SK-MEL-5 (cell line): ENCODE data around the gene DGKA. TPM values are rescaled to one million over a fixed set of nuclear protein-coding genes. Genes with fewer than 3 reads are reported as not detected.
"Not testable (repeated sequence)": the region's sequence is repeated elsewhere in the genome, so short reads cannot be mapped to it uniquely, and the experiment has no call there.

Source experiments
- DNase-seq: peaks from one replicate; pipeline ENCODE4 v3.0.0-alpha.2; 2016; ENCODE audit warnings: low read depth, low spot score
- in situ Hi-C: cut with HindIII; loops from 2 replicates; pipeline ENCODE4 v1.10.0; 2016; ENCODE audit warnings: low sequenced_read_pairs, high pct_unique_total_duplicates, low pct_unique_long_range_greater_than_20kb
- total RNA-seq: library from RNA; depleted of rRNA; stranded (reverse); fragments of >200 nt; shearing (Covaris generic); gene quantifications from 2 replicates; pipeline ENCODE4 v1.2.3, GENCODE V29; 2014

Gene DGKA
- total RNA-seq, 1 experiment from 2014 or later, result 5.7 TPM

DNA sequence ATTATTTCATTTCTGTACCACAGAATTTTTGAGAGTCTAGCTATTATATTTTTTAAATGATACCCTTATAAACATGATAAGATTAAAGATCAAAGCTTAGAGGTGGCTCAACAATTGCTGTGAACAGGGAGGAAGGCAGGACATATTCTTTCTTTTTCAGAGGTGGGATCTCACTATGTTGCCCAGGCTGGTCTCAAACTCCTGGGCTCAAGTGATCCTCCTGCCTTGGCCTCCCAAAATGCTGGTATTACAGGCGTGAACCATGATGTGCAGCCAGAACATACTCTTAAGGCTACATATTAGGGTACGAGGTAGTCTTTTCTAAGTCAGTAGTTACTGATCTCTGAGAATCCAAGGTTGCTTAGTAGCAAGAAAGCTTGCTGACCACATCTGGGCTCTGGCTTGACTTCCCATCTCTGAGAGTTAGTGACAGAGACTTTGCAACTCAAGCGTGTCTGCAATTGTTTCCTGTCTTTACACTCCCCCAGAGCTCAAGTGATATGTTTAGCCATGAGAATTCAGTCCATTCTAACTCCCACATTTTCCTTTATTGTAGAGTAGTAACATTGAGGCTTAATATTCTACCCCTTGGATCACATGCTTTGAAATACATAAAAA is 51.5 kb downstream of the DGKA start:
- in situ Hi-C loops, result no loop called here

DNA sequence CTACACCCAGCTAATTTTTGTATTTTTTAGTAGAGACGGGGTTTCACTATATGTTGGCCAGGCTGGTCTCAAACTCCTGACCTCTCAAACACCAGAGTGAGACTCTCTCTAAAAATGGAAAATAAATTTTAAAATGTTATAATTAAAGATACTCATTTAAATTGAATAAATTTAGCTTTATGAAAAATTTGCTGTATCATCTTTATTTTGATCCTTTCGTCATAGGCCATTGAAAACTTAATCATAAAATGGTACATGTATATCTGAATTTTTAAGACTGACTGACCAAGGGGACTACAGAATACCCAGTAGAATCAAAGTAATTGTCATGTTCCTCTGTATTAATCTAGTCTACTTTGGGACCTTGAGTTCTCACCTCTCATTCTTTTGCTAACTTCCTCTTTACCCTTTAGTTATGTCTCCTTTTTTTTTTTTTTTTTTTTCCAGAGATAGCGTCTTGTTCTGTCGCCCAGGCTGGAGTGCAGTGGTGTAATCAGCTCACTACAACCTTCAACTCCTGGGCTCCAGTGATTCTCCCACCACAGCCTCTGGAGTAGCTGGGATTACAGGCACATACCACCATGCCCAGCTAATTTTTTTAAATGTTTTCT is 52.4 kb downstream of the DGKA start:
- DNase-seq, result no peak
- in situ Hi-C loops, result no loop called here

More for the DNA sequence above, 51.5 kb downstream of the DGKA start:
- DNase-seq, result no peak

DNA sequence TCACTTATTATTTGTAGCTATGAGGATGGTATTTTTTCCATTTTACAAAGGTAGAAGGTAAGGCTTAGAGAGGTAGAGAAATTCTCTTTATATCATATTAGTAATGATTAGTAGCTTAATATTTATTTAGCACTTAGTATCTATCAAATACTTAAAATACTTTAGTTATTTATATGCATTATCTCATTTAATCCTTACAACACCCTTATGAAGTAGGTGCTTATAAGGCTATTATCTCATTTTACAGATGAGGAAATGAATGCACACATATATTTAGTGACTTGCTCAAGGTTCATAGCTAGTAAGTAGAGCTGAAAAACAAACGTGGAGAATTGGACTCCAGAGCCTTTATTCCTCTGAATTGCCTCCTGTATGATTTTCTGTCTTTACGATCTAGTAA is 53.9 kb downstream of the DGKA start:
- in situ Hi-C loops, result no loop called here
- DNase-seq, result no peak

DNA sequence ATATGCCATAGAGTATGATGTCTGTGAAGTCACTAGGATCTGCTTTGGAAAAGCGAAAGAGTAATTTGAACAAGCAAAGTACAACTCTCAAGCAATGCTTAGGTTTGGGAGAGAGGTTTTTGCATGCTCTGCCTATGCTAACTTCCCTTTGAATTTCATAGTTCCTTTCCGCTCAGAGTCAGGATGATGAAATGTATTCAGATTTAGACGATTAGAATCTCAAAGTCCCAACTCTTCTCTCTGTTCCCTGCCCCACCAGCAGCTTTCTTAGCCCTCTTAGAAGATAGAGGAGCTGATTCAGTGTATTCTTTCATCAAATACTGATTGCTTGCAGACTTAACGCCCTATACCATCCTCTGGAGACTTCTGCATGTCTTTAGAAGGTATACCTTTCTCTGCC is 54.4 kb downstream of the DGKA start:
- in situ Hi-C loops, result no loop called here

DNA sequence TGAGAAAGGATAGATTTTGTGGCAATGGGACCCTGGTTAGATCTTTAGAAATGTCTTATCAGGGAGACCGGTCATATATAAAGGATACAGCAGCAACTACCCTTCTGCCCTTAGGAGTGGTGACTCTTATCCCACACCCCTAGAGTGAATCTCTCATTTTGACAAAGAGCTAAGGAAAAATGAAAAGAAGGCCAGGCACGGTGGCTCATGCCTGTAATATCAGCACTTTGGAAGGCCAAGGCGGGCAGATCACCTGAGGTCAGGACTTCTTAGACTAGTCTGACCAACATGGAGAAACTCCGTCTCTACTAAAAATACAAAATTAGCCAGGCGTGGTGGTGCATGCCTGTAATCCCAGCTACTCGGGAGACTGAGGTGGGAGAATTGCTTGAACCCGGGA is 55.0 kb downstream of the DGKA start:
- in situ Hi-C loops, DNase-seq: not testable (repeated sequence)

More for the DNA sequence above, 54.4 kb downstream of the DGKA start:
- DNase-seq, result no peak

DNA sequence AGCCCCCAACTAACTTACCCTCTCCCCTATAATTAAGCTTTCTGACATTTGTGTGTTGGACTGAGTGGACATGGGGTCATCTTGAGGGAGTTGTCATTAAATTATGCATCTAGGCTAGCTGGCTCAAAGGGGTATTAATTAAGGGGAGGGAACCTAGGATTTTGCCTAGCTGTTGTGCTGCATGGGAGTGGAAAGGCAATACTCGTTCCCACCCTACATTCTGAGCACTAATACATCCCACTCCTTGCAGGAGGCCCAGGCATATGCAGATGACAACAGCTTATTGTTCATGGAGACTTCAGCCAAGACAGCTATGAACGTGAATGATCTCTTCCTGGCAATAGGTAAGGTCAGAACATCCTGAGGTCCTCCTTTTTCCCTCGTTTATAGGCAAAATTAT is 60.1 kb downstream of the DGKA start:
- in situ Hi-C loops, result no loop called here
- DNase-seq, result no peak

DNA sequence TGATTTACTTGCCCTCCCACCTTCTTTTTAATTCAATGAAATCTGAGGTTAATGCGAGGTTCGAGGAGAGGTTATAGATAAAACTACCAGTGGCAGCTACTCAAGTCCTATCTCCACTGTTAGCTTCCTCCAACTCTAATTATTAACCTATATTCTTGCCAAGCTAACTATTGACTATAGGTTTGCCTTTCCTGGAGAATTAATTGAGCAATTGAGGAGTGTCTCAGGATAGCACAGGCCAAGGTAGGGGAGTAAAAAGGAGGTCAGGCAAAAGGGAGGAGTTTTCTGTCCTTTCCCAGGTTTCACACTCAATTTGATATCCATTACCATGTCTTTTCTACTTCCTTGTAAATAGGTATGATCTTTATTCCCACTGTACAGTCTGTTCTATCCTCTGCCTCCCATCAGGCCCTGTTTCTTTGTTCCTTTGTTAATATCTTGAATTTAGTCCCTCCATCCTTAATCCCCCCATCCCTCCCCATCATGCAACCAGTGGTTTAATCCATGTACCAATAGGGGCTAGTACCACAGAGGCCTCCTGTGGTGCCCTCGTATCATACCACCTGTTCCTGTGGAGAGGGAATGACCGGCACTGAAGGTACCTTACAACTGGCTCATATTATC is 62.4 kb downstream of the DGKA start:
- in situ Hi-C loops, result no loop called here
- no peak for DNase-seq

DNA sequence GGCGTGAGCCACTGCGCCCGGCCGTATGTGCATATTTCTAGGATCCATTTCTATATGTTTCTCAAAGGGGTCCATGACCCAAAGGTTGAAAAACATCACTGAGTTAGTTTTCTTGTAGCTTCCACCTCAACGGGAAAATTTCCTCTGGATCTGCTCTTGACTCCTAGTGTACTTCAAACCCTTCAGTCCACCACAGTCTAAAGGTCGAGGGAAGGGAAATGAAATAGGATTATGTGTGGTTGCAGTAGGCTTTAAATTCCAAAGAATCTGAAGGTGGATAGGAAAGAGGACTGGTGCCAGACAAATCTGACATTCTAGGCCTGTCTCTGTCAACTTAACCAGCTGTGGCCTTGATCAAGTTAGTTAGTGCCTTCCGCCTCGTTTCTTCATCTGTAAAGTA is 64.4 kb downstream of the DGKA start:
- in situ Hi-C loops, result no loop called here
- no peak for DNase-seq

DNA sequence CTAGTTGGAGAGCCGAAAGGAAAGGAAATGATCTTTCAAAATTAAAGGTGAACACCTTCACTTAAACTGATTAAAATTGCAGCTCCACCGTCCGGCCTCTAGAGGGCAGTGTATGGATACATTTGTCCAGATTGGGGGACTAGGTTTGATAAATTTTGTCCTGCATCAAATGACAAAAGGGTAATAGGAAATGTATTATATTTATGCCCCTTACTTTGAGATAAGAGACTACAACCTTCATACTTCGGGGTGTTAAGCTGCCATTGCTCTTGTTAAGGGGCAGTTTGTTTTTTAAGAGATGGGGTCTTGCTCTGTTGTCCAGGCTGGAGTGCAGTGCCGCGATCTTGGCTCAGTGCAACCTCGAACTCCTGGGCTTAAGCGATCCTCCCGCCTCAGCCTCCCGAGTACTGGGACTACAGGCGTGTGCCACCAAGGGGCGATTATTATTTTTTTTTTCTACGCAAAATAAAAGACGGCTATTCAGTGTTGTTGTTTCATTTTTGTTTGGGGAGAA is 65.3 kb downstream of the DGKA start:
- DNase-seq, result peak; percentile 75
- in situ Hi-C loops, result no loop called here

DNA sequence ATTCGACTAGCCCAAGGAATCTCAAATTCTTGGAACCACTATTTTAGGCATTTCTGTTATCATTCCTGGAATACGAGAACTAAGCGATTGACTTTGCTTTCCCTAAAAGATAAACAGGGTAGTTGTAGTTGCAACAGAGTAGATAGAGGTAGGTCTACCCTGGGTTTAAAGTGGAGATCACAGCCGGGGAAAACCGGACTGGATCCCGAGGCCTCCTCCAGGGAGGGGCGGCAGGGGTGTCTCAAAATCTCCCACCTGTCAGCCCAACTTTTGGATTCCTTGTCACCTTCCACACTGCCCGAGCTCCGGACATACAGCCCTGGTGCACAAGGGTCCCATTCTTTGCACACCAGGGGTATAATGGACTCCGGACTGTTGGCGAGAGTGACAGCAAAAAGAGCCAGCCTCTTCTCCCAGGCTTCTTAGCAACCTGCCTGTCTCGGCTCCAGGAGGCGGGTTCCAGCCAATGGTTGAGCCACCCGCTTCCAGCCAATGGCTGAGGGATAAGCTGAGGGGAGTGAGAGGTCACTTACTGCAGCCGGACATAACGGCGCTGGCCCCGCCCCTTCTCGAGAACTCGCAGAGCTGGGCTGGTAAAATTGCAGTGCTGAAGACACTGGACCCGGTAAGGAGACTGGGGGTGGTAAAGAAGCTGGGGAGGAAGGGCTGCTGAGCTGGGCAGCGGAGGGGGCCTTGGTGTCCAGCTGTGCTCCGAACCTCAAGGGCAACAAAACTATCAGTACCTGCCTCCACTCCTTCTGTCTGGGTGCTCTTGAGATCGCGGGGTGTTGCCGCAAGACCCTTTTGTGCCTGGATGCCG is 66.0 kb downstream of the DGKA start, which contains the start of gene SUOX:
Gene SUOX (plus strand): TSS at position 562 of the 820 bp plus-strand sequence. CDS start 4,946 bp downstream, outside the sequence.
- DNase-seq, result peak; percentile 97
- in situ Hi-C loops, result no loop called here

DNA sequence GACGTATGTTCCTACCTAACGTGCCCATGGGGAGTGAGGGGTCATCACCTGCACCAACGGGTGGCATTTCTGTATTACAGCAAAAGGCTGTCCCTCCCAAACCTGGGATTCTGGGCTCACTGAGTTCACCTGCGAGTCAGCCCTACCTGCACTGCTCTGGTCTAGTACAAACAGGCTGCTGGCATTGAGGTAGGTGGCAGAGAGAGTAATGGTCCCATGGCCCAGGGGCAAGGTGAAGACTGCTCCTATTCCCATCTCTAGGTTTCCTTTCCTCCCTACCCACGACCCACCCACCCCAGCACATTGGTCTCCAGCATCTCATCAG is 66.5 kb downstream of the DGKA start:
- in situ Hi-C loops, result no loop called here
- no peak for DNase-seq

DNA sequence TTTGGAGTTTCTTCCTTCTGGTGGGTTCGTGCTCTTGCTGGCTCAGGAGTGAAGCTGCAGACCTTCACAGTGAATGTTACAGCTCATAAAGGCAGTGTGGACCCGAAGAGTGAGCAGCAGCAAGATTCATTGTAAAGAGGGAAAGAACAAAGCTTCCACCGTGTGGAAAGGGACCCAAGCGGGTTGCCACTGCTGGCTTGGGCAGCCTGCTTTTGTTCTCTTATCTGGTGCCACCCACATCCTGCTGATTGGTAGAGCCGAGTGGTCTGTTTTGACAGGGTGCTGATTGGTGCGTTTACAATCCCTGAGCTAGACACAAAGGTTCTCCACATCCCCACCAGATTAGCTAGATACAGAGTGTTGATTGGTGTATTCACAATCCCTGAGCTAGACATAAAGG is 68.6 kb downstream of the DGKA start:
- in situ Hi-C loops, DNase-seq: not testable (repeated sequence)

DNA sequence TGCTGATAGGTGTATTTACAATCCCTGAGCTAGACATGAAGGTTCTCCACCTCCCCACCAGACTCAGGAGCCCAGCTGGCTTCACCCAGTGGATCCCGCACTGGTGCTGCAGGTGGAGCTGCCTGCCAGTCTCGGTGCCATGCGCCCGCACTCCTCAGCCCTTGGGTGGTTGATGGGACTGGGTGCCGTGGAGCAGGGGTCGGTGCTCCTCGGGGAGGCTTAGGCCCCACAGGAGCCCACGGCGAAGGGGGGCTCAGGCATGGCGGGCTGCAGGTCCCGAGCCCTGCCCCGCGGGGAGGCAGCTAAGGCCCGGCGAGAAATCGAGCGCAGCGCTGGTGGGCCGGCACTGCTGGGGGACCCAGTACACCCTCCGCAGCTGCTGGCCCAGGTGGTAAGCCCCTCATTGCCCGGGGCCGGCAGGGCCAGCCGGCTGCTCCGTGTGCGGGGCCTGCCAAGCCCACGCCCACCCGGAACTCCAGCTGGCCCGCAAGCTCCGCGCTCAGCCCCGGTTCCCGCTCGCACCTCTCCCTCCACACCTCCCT is 69.1 kb downstream of the DGKA start:
- in situ Hi-C loops, DNase-seq: not testable (repeated sequence)

DNA sequence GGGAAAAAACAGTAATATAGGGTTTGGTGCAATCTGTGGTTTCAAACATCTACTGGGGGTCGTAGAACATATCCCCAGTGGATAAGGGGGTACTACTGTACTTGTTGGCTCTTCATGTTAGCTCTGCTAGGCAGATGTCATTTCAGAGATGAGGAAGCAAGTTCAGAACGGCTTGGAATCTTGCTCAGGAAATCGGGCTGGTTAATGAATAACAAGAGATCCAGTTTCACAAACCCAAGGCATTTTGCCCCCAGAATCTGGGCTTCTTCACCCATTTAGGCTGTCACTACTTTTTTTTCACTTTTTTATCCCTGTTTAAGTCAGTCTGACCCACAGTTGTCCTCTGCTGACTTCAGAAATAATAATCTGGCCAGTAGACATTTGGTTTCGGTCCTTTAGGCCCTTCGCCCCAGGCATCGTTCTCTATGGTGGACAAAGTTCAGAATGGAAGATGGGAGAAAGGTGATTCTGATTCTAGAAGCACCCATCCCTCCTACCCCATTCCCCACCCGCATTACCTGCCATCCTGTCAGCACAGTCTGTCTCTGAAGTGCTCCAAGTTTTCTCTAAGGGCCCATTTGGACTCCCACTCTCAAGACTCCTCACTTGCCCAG is 70.6 kb downstream of the DGKA start:
- DNase-seq, result no peak
- in situ Hi-C loops, result no loop called here

DNA sequence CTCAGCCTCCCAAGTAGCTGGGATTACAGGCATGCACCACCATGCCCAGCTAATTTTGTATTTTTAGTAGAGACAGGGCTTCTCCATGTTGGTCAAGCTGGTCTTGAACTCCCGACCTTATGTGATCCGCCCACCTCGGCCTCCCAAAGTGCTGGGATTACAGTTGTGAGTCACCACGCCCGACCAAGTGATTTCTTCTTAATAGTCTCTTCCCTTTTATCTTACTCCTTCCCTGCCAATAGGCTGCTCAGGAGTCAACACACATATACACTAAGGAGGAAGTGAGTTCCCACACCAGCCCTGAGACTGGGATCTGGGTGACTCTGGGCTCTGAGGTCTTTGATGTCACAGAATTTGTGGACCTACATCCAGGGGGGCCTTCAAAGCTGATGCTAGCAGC is 72.4 kb downstream of the DGKA start:
- in situ Hi-C loops, DNase-seq: not testable (repeated sequence)
